ENCODE measurements around the gene NUP210L. TPM values are rescaled to one million over a fixed set of nuclear protein-coding genes. Genes with fewer than 3 reads are reported as not detected.

The NUP210L gene
- total and polyA plus RNA-seq, 9 of the 15 experiments (the other 6 are each of a cell fraction or from before 2014, with no cell fraction given) = 0.01 to 0.04 TPM; not detected in 7

GRCh38 chr1:153946622-153947241, 208.1 kb downstream of the NUP210L start, which contains the start of gene DENND4B (continued):
- TF ChIP-seq ARID1B (IDR thresholded peaks at IDR 0.05) = 0 out of 2 replicates have a peak, but pooled peaks have one; percentile 20
- TF ChIP-seq HDAC6 (IDR thresholded peaks at IDR 0.05; ENCODE audit: low read depth, low read length) = no peak
- no peak for TF ChIP-seq GTF2A2 (tag; IDR thresholded peaks at IDR 0.05)
- no peak for TF ChIP-seq MAFK (IDR thresholded peaks at IDR 0.05; ENCODE audit: low read length)
- TF ChIP-seq ZC3H4 (CRISPR knock-in tag; IDR thresholded peaks at IDR 0.05; ENCODE audit: borderline replicate concordance) = no peak
- no peak for TF ChIP-seq ZNF274 (IDR thresholded peaks at IDR 0.05; ENCODE audit: borderline replicate concordance, low read depth, low read length)
- TF ChIP-seq L3MBTL2 (IDR thresholded peaks at IDR 0.05) = peak; percentile 40
- peak; percentile 74 for TF ChIP-seq NR2C1 (IDR thresholded peaks at IDR 0.05)
- TF ChIP-seq NR2C1 (tag; IDR thresholded peaks at IDR 0.05) = peak; percentile 74
- no peak for TF ChIP-seq ARHGAP35 (IDR thresholded peaks at IDR 0.05; ENCODE audit: partially characterized antibody)
- TF ChIP-seq GATAD2A (IDR thresholded peaks at IDR 0.05) = peak; percentile 36; the same call in 1 of the 2 replicates
- TF ChIP-seq MCM7 (IDR thresholded peaks at IDR 0.05) = no peak
- no peak for TF ChIP-seq ZFP91 (CRISPR knock-in tag; IDR thresholded peaks at IDR 0.05)
- no peak for TF ChIP-seq SRSF7 (optimal IDR thresholded peaks at IDR 0.05; ENCODE audit: low read depth, low read length)
- TF ChIP-seq, protein P1, sequence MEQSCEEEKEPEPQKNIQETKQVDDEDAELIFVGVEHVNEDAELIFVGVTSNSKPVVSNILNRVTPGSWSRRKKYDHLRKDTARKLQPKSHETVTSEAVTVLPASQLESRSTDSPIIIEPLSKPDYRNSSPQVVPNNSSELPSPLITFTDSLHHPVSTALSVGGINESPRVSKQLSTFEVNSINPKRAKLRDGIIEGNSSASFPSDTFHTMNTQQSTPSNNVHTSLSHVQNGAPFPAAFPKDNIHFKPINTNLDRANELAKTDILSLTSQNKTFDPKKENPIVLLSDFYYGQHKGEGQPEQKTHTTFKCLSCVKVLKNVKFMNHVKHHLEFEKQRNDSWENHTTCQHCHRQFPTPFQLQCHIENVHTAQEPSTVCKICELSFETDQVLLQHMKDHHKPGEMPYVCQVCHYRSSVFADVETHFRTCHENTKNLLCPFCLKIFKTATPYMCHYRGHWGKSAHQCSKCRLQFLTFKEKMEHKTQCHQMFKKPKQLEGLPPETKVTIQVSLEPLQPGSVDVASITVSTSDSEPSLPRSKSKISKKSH (CRISPR knock-in tag; IDR thresholded peaks at IDR 0.05) = no peak
- TF ChIP-seq ZFP36 (IDR thresholded peaks at IDR 0.05; ENCODE audit: low read depth, low read length, partially characterized antibody) = no peak
- no peak for TF ChIP-seq TARDBP (IDR thresholded peaks at IDR 0.05)
- TF ChIP-seq CTCFL (IDR thresholded peaks at IDR 0.05; ENCODE audit: borderline replicate concordance, insufficient read depth, low read depth, low read length, poor library complexity, severe bottlenecking) = peak; percentile 98
- TF ChIP-seq SMARCE1 (IDR thresholded peaks at IDR 0.05) = no peak
- TF ChIP-seq, protein P2, sequence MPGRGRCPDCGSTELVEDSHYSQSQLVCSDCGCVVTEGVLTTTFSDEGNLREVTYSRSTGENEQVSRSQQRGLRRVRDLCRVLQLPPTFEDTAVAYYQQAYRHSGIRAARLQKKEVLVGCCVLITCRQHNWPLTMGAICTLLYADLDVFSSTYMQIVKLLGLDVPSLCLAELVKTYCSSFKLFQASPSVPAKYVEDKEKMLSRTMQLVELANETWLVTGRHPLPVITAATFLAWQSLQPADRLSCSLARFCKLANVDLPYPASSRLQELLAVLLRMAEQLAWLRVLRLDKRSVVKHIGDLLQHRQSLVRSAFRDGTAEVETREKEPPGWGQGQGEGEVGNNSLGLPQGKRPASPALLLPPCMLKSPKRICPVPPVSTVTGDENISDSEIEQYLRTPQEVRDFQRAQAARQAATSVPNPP (IDR thresholded peaks at IDR 0.05; ENCODE audit: borderline replicate concordance, insufficient read depth, insufficient read length) = no peak
- no peak for TF ChIP-seq MYBL2 (IDR thresholded peaks at IDR 0.05; ENCODE audit: low read depth)
- no peak for TF ChIP-seq MYBL2 (CRISPR knock-in tag; IDR thresholded peaks at IDR 0.05; ENCODE audit: borderline replicate concordance)
- TF ChIP-seq EHMT2 (IDR thresholded peaks at IDR 0.05) = no peak
- TF ChIP-seq ZNF583 (CRISPR knock-in tag; IDR thresholded peaks at IDR 0.05) = no peak

All from K562 (cell line).